Activated T-cell treated with anti-CD3 and anti-CD28 coated beads, Interleukin-2, amount 50 U/mL, for 4 hours (primary cell): ENCODE results near the gene NTRK3. TPM values are rescaled to one million over a fixed set of nuclear protein-coding genes. Genes with fewer than 3 reads are reported as not detected.

ENCODE experiments used
- ATAC-seq, 2 donors: fragments of 200-7000 bp; cut with Tn5 transposase; one replicate each; pipeline ENCODE4 v1.10.0; 2021
- DNase-seq: peaks from one replicate; pipeline ENCODE4 v3.0.0-alpha.2; 2020
- H3K27me3 Mint-ChIP-seq: one replicate; pipeline ENCODE4 v1.8.0; 2021; ENCODE audit warnings: low read depth, mixed read lengths
- H3K36me3 Mint-ChIP-seq: one replicate; pipeline ENCODE4 v1.8.0; 2022; ENCODE audit warnings: mixed read lengths; ENCODE audit not compliant: insufficient read depth
- H3K4me1 Mint-ChIP-seq: one replicate; pipeline ENCODE4 v1.8.0; 2021; ENCODE audit warnings: low read depth, mixed read lengths
- H3K4me3 Mint-ChIP-seq: one replicate; pipeline ENCODE4 v1.8.0; 2021; ENCODE audit warnings: mild to moderate bottlenecking, moderate library complexity, mixed read lengths
- H3K9me3 Mint-ChIP-seq: one replicate; pipeline ENCODE4 v1.8.0; 2021; ENCODE audit warnings: mixed read lengths
- total RNA-seq, 3 donors: library from RNA; stranded (reverse); gene quantifications; one replicate each; pipeline ENCODE4 v1.2.1, GENCODE V29; 2021

The NTRK3 gene
- total RNA-seq, 3 donors from 2014 or later: 0.18 to 1.7 TPM; not detected in 1

DNA sequence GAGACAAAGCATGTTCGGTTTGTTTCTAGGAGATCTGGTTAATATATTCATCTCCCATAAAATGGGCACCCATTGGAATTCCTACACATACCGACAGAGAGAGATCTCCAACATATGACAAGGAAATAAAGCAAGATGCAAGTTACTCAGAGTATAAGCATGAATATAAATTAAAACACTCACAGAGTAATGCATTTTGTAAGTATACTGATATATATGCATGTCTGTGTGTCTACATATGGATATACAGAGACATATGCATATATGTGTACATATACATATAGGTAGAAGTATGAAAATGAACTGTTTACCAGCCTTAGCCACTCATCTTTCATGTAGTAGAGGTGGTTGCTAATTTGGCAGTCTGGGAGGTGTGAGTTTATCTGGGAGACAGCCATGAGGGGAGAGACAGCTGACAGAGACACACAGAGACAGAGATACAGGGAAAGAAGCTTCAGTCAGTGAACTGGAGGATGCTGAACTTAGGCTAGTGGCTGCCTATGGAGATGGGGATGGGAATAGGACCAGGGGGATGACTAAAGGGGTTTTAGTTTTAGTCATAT, 134.5 kb downstream of the NTRK3 start:
- no peaks in the 10 kb centered on the region for H3K36me3 Mint-ChIP-seq
- DNase-seq (no peak), ATAC-seq (no peak)
- no peaks in the 10 kb centered on the region for H3K9me3 Mint-ChIP-seq
- no peak overlapping the region for H3K4me3 Mint-ChIP-seq
- H3K4me1 Mint-ChIP-seq: no peaks in the 10 kb centered on the region
- peaks cover 1% of the 10 kb centered on the region for H3K27me3 Mint-ChIP-seq

DNA sequence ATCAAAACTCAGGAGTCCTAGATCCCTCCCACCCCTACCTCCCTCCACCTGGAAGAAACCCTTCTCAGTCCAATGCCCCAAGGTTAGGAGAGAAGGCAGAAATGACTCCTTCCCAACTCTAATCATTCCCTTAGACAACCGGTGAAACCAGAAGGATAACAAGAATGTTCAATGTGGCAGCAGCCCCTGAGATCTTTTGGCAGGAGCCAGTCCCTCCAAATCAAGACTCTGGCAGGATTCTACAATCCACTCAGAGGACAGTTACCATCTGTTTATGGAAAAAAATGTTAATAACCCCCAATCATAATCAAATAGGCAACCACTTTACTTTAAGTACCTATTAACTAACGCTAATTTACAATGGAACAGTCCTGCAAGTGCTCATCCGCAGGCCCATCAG, 136.5 kb downstream of the NTRK3 start:
- Mint-ChIP-seq H3K27me3 (peaks cover 5% of the 10 kb centered on the region), H3K4me1 (no peaks in the 10 kb centered on the region), H3K4me3 (no peak overlapping the region), H3K9me3 (no peaks in the 10 kb centered on the region), H3K36me3 (no peaks in the 10 kb centered on the region)
- DNase-seq: no peak
- no peak for ATAC-seq

DNA sequence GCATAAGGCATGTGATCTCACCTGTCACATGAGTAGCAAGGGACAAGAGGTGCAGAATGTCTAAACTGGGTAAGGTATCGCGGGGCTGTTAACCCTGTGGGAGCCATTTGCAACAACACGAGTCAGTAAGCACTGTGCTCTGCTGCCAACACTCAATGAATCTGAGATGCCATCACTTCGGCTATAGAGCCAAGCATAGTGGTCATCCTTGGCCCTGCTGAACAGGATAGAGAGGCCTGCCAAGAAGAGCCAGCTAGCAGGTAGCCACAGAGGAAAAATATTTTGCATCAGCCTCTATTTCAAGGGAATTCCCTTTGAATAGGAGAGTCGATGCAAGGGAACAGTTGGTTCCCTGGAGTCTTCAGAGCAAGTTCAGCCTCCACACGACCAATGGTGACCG, 137.8 kb downstream of the NTRK3 start:
- Mint-ChIP-seq H3K4me3 (no peak overlapping the region), H3K4me1 (no peaks in the 10 kb centered on the region), H3K27me3 (peaks cover 5% of the 10 kb centered on the region), H3K36me3 (no peaks in the 10 kb centered on the region), H3K9me3 (no peaks in the 10 kb centered on the region)
- DNase-seq (no peak), ATAC-seq (no peak)

DNA sequence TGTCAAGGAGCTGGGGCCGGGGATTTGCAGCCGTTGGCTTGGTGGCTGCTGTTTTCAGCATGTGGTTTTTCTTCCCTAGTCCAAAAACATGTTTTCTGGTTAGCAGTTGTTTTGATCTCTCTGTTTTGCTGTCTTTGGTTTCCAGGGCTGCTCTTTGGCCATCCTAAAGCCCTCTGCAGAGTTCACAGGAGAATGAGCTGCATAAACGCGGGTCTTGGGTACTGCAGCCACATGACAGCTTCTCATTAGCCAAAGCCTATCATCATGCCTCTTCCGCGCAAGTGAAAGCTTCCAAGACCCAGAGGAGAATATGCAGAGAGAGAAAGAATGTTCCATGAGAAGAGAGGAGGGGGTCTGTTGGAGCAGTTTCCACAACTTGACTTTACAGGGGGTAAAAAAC, 138.5 kb downstream of the NTRK3 start:
- Mint-ChIP-seq H3K4me3 (no peak overlapping the region), H3K4me1 (no peaks in the 10 kb centered on the region)

DNA sequence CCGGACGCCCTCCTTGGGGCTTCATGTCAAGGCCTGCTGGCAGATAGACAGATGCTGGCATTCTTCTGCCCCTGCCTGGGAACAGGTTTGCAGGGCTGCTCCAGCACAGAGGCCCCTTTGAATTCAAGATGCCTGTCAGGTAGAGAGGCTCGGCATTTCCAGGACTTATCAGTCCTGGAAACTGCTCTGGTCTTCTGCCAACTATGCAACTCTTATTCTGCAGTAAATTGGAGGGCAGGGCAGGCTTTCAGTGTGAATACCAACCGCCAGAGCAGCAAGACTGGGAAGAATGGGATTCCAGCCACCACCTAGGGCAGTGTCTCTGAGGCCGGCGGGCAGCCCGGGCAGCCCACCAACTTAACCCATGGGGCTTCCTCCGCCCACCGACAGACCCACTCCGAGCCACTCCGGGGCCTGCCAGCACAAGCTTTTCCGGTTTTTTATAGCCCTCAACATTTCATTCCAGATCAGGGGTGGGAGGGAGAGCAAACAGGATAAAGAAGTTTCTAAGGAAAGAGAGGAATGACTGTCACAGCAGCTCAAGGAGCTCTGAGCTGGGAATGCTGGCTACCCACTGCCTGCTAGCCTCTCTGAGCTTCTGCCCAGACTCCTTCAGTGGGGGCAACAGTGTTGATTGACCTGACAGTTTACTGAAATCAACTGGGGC, 140.9 kb downstream of the NTRK3 start:
- Mint-ChIP-seq H3K9me3 (no peaks in the 10 kb centered on the region), H3K36me3 (no peaks in the 10 kb centered on the region), H3K4me3 (no peak overlapping the region), H3K27me3 (peaks cover 3% of the 10 kb centered on the region), H3K4me1 (no peaks in the 10 kb centered on the region)
- no peak for ATAC-seq
- DNase-seq: no peak

More for the DNA sequence above, 138.5 kb downstream of the NTRK3 start:
- DNase-seq (no peak), ATAC-seq (no peak)
- Mint-ChIP-seq H3K9me3 (no peaks in the 10 kb centered on the region), H3K36me3 (no peaks in the 10 kb centered on the region), H3K27me3 (peaks cover 5% of the 10 kb centered on the region)

DNA sequence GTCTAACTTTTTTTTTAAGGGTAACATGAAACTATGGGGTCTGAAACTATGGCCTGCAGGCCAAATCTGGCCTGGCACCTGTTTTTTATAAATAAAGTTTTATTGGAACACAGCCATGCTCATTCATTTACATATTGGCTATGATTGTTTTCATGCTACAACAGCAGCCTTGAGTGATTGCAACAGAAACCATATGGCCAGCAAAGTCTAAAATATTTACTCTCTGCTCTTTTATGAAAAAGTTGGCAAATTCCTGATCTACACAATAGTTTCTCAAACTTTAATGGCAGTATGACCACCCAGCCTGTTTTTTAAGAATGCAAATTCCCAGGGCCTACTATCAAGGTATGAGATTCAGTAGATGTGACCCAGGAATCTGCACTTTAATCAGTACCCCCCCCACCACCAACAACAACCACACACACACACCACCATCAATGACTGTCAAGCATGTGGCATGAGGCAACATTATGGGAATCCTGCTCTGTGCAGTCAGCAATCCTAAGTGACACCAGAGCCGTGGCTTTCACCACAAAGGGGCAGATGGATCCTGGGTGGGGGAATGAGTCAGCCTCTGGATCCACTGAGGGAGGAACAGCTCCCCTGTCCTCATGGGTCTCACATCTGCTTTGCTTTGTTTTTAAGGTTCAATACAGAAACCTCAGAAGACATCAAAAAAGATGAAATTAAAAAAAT, 142.8 kb downstream of the NTRK3 start:
- DNase-seq (no peak), ATAC-seq (no peak)
- Mint-ChIP-seq H3K27me3 (peaks cover 3% of the 10 kb centered on the region), H3K36me3 (no peaks in the 10 kb centered on the region), H3K9me3 (no peaks in the 10 kb centered on the region), H3K4me1 (no peaks in the 10 kb centered on the region), H3K4me3 (no peak overlapping the region)

DNA sequence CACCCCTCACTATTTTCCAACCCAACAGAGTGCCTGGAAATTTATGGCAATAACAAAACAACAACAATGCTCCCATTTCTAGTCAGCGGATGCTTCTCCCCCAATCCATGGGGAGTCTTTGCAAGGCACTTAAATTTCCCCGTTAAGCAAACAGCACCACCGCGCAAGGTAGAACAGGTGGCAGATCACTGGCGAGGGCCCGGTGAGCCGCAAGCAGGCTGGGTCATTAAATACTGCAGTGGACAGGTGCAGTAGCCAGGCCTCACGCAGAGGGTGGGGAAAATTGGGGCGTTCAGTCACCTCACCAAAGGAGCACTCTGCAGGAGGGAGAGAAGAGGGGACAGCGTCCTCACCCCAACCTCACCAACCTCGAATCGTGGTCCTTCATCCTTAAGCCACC, 147.5 kb downstream of the NTRK3 start:
- H3K9me3 Mint-ChIP-seq: no peaks in the 10 kb centered on the region
- no peaks in the 10 kb centered on the region for H3K36me3 Mint-ChIP-seq
- H3K27me3 Mint-ChIP-seq: peaks cover 4% of the 10 kb centered on the region
- ATAC-seq (no peak), DNase-seq (no peak)
- H3K4me1 Mint-ChIP-seq: no peaks in the 10 kb centered on the region
- H3K4me3 Mint-ChIP-seq: no peak overlapping the region

DNA sequence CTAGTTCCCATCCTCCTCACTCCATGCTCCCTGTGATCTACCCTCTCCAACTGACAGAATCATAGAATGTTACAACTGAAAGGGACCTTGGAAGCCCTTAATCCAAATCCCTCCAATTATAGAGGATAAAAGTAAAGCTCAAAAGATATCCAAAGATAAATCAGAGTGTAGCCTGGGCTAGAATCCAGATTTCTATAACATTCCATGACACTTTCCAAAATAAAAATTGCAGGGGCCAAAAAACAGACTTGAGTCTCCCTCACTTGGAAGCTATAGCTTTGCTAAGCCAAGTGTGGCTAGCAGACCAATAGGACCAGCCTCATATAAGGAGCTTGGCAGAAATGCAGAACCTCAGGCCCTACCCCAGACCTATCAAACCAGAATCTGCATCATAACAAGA, 148.1 kb downstream of the NTRK3 start:
- peaks cover 4% of the 10 kb centered on the region for H3K27me3 Mint-ChIP-seq
- H3K36me3 Mint-ChIP-seq: no peaks in the 10 kb centered on the region
- H3K4me3 Mint-ChIP-seq: no peak overlapping the region
- H3K9me3 Mint-ChIP-seq: no peaks in the 10 kb centered on the region
- no peaks in the 10 kb centered on the region for H3K4me1 Mint-ChIP-seq
- DNase-seq (no peak), ATAC-seq (no peak)

DNA sequence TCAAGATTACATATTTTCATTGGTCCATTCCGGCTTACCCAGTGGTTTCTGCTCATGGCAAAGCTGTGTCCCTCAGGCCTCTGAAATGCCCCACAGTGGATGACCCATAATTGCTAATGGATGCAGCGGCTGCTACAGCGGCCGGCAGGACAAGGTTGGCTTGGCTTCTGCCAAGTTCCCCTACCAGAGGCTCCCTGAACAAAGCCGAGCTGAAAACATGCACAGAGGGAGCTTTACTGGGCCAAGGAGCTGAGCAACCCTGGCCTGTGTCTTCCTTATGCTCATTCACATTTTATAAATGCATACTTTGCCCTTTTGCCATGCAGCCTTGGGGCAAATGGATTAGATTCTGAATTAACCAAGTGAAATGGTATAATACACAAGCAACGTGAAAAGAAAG, 150.5 kb downstream of the NTRK3 start:
- no peak for DNase-seq
- no peak for ATAC-seq
- peaks cover 4% of the 10 kb centered on the region for H3K27me3 Mint-ChIP-seq

DNA sequence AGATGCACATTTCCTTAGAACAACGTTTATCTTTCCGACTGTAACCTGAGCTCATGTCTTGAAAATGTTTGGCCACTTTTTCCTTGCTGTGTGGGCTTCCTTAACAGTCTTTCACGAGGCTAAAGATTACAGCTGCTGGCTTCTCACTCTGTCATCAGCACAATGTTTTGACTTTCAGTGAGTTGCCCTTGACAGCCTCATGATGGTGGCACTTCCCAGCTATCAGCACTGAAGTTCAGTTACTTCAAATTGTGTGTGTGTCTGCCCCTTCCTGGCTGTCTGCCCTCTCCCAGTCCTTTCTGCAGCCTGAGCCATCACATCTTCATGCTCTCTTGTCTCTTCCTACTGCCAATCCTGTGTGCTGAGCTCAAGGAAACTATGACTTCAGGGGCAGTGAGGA, 152.2 kb downstream of the NTRK3 start:
- no peaks in the 10 kb centered on the region for H3K4me1 Mint-ChIP-seq
- ATAC-seq (no peak), DNase-seq (no peak)
- H3K36me3 Mint-ChIP-seq: no peaks in the 10 kb centered on the region
- H3K9me3 Mint-ChIP-seq: no peaks in the 10 kb centered on the region
- peaks cover 7% of the 10 kb centered on the region for H3K27me3 Mint-ChIP-seq
- H3K4me3 Mint-ChIP-seq: no peak overlapping the region

More for the DNA sequence above, 150.5 kb downstream of the NTRK3 start:
- Mint-ChIP-seq H3K4me3 (no peak overlapping the region), H3K36me3 (no peaks in the 10 kb centered on the region), H3K9me3 (no peaks in the 10 kb centered on the region), H3K4me1 (no peaks in the 10 kb centered on the region)

DNA sequence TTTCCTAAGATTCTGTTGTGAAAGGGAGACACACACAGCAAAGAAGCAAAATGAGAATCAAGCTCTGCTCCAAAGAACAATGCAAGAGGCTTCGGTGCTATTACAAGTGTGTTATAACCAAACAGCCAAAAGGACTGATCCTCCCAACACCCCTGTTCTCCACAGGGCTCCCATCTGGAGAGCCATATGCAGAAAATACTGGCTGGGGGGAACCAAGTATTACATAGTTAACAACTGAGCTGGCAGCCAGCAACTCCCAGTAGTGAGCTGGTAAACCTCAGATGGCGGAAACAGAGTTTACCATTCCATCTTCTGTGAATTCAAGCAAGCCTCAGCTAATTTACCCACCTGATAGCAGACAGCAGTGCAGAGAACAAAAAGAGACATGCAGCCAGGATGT, 156.4 kb downstream of the NTRK3 start:
- Mint-ChIP-seq H3K27me3 (peaks cover 3% of the 10 kb centered on the region), H3K9me3 (no peaks in the 10 kb centered on the region), H3K4me1 (no peaks in the 10 kb centered on the region), H3K4me3 (no peak overlapping the region), H3K36me3 (peaks cover 1% of the 10 kb centered on the region)
- no peak for DNase-seq
- ATAC-seq: no peak

DNA sequence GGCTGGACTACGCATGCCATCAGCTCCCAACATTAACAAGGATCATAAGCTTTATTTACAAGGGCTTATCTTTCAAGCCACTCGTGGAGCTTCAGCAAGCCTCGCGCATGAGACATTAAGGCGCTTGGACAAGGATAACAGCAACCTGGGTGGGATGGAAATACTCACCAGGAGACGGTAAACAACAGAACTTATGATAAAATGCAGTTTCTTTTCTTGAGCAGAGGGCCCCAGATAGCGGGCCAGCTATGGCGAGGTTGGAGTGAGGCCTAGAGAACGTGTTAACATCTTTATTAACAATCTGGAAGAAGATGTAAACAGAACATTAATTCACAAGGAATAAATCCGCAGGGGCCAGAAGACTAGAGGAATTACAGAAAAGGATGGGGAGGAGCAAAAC, 158.2 kb downstream of the NTRK3 start:
- H3K9me3 Mint-ChIP-seq: no peaks in the 10 kb centered on the region

DNA sequence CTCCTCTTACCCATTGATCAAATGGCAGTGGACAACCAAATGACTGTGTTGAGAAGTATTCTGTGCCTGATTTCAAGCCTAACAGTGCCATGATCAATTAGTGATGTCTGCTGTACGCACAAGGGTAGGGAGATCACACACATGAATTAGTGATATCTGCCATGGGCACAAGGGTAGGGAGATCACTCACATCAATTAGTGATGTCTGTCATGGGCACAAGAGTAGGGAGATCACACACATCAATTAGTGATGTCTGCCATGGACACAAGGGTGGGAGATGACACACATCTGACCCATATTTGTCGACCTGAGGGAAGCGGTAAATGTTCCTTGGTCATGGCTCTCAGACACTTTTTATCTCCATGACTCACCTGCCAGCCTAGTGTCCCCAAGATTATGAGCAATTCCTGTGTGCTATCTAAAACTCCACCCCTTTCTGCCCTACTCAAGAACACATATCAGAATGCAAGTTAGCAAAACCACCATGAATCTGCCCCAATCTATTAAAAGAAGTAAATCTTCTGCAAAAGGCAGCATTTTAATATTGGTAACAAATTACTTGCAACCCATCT, 165.0 kb downstream of the NTRK3 start:
- H3K4me1 Mint-ChIP-seq: no peaks in the 10 kb centered on the region

More for the DNA sequence above, 158.2 kb downstream of the NTRK3 start:
- no peak overlapping the region for H3K4me3 Mint-ChIP-seq
- no peak for DNase-seq
- no peaks in the 10 kb centered on the region for H3K4me1 Mint-ChIP-seq
- H3K27me3 Mint-ChIP-seq: peaks cover 3% of the 10 kb centered on the region
- no peak for ATAC-seq
- peaks cover 1% of the 10 kb centered on the region for H3K36me3 Mint-ChIP-seq

DNA sequence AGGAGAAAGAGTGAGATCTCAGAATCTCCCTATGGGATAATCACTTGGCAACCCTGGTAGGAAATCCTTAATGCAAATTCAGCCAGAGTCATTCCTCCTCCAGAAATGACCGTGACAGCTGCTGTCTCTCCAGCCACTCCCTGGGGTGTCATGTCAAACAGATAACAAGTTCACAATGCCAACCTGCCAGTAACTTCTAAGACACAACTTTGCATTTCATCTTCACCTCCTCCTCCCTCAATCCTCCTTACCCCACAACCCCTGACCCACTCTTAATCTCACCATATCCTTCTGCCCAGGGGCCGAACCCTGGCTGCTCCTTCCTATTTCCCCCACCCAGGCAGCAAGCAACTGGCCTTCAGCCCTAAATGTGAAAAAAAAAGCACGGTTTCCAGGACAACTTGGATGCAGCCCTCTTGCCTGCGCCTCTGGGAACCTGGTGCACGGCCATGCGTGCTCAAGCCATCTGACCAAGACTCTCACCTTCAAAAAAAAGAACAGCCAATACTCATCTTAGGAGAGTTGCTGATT, 166.0 kb downstream of the NTRK3 start:
- Mint-ChIP-seq H3K4me3 (no peak overlapping the region), H3K9me3 (no peaks in the 10 kb centered on the region), H3K27me3 (no peaks in the 10 kb centered on the region), H3K36me3 (no peaks in the 10 kb centered on the region), H3K4me1 (no peaks in the 10 kb centered on the region)
- DNase-seq (no peak), ATAC-seq (no peak)

More for the DNA sequence above, 165.0 kb downstream of the NTRK3 start:
- Mint-ChIP-seq H3K27me3 (no peaks in the 10 kb centered on the region), H3K9me3 (no peaks in the 10 kb centered on the region), H3K4me3 (no peak overlapping the region), H3K36me3 (no peaks in the 10 kb centered on the region)
- ATAC-seq: no peak
- no peak for DNase-seq
